Ascending aorta (tissue), 2 donors: ENCODE results near the gene ESF1. TPM values are rescaled to one million over a fixed set of nuclear protein-coding genes. Genes with fewer than 3 reads are reported as not detected.
"Not testable (repeated sequence)": the region's sequence is repeated elsewhere in the genome, so short reads cannot be mapped to it uniquely, and the experiment has no call there.

Experiments used
- DNase-seq, 2 donors: peaks; one replicate each; pipeline ENCODE4 v3.0.0-alpha.2; 2019; ENCODE audit warnings: low spot score in 2 of 2
- H3K27ac ChIP-seq, 2 donors: fragments of 200-600 bp; sonication (generic); one replicate each; pipeline ENCODE4 v1.5.1; 2016 to 2017; ENCODE audit warnings: mild to moderate bottlenecking in 1 of 2
- H3K27me3 ChIP-seq: fragments of 200-600 bp; sonication (generic); one replicate; pipeline ENCODE4 v1.5.1; 2017
- H3K36me3 ChIP-seq, 2 donors: fragments of 200-600 bp; sonication (generic); one replicate each; pipeline ENCODE4 v1.5.1; 2016
- H3K4me1 ChIP-seq, 2 donors: fragments of 200-600 bp; sonication (generic); one replicate each; pipeline ENCODE4 v1.5.1; 2016 to 2017; ENCODE audit warnings: mild to moderate bottlenecking in 1 of 2
- H3K4me3 ChIP-seq, 2 donors: fragments of 200-600 bp; sonication (generic); one replicate each; pipeline ENCODE4 v1.5.1; 2016 to 2017; ENCODE audit warnings: mild to moderate bottlenecking in 1 of 2
- H3K9me3 ChIP-seq, 2 donors: fragments of 200-600 bp; sonication (generic); one replicate each; pipeline ENCODE4 v1.5.1; 2016
- intact Hi-C: fragments of 100-400 bp; cut with DNase I; formaldehyde crosslinking; loops from one replicate; pipeline ENCODE4 v1.15.1; 2023
- total RNA-seq: library from RNA; depleted of rRNA; stranded (reverse); fragments of >200 nt; gene quantifications from one replicate; pipeline ENCODE4 v1.1.0, GENCODE V29; 2016
- TF ChIP-seq, protein P1 (sequence below), 3 experiments: fragments of 200-600 bp in 2 of 3; fragments of 450-650 bp in 1 of 3; sonication (generic) in 2 of 3; IDR thresholded peaks; one replicate each; pipeline ENCODE4 v1.5.1; 2016 to 2019; ENCODE audit warnings: antibody characterized with exemption in 3 of 3, mild to moderate bottlenecking in 1 of 3, moderate library complexity in 1 of 3

ESF1 gene
- total RNA-seq, 1 donor from 2014 or later: 5.7 TPM

DNA sequence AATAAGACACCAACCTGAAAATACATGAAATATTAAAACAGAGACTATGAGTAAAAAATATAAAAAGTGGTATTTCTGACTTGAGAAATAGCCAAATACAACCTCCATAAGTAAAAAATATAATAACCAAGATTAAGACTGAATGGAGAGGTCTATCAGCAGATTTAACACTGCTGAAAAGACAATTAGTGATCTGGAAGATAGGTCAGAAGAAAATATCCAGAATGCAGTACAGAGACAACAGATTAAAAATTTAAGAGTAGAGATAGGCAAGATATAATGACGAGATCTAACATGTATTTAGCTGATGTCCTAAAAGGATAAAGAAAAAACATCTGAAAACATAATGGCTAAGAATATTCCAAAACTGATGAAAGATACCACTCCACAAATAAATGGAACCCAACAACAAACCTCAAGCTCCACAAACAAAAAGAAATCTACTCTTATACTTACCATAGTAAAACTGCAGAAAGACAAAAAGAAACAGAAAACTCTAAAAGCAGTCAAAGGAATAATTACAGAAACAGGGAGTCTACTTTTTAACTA, 18.8 kb downstream of the ESF1 start:
- H3K9me3 ChIP-seq: peaks cover 0 to 5% of the 10 kb centered on the region in 2 donors
- H3K4me3 ChIP-seq: no peak overlapping the region
- intact Hi-C loops: no loop called here
- TF ChIP-seq, protein P1, sequence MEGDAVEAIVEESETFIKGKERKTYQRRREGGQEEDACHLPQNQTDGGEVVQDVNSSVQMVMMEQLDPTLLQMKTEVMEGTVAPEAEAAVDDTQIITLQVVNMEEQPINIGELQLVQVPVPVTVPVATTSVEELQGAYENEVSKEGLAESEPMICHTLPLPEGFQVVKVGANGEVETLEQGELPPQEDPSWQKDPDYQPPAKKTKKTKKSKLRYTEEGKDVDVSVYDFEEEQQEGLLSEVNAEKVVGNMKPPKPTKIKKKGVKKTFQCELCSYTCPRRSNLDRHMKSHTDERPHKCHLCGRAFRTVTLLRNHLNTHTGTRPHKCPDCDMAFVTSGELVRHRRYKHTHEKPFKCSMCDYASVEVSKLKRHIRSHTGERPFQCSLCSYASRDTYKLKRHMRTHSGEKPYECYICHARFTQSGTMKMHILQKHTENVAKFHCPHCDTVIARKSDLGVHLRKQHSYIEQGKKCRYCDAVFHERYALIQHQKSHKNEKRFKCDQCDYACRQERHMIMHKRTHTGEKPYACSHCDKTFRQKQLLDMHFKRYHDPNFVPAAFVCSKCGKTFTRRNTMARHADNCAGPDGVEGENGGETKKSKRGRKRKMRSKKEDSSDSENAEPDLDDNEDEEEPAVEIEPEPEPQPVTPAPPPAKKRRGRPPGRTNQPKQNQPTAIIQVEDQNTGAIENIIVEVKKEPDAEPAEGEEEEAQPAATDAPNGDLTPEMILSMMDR (IDR thresholded peaks at IDR 0.05): no peak
- H3K27me3 ChIP-seq: no peaks in the 10 kb centered on the region
- no peak overlapping the region for H3K27ac ChIP-seq
- peaks cover 44 to 63% of the 10 kb centered on the region in 2 donors for H3K36me3 ChIP-seq
- H3K4me1 ChIP-seq: no peaks in the 10 kb centered on the region
- no peak for DNase-seq

DNA sequence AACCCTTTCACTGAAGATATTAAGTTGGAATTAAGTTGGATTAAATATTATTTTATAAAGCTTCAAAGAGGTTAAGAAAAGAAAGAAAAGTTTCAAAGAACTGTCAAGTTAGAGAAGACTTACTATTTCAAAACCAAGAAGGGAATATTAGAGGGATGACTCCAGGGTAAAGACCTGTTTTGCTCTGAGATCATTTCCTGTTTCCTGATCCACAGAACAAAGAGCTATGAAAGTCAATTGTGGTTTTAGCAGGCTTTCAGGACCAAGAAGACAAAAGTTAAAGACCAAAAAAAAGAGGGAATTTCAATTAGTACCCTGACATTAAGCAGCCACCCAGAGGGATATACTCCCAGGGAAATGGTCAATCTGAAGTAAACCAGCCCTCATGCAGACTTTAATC, 19.4 kb downstream of the ESF1 start:
- Histone ChIP-seq H3K36me3 (peaks cover 38 to 60% of the 10 kb centered on the region in 2 donors), H3K27ac (no peak overlapping the region), H3K27me3 (no peaks in the 10 kb centered on the region), H3K4me3 (no peak overlapping the region), H3K9me3 (peaks cover 0 to 5% of the 10 kb centered on the region in 2 donors), H3K4me1 (no peaks in the 10 kb centered on the region)
- DNase-seq: no peak
- TF ChIP-seq, protein P1 (IDR thresholded peaks at IDR 0.05): no peak
- intact Hi-C loops: no loop called here

DNA sequence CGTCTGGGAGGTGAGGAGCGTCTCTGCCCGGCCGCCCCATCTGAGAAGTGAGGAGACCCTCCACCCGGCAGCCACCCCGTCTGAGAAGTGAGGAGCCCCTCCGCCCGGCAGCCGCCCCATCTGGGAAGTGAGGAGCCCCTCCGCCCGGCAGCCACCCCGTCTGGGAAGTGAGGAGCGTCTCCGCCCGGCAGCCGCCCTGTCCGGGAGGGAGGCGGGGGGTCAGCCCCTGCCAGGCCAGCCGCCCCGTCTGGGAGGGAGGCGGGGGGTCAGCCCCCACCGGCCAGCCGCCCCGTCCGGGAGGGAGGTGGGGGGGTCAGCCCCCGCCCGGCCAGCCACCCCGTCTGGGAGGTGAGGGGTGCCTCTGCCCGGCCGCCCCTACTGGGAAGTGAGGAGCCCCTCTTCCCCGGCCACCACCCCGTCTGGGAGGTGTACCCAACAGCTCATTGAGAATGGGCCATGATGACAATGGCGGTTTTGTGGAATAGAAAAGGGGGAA, 24.2 kb downstream of the ESF1 start:
- H3K9me3 ChIP-seq, intact Hi-C loops, H3K4me3 ChIP-seq, DNase-seq, H3K27me3 ChIP-seq, H3K4me1 ChIP-seq, H3K27ac ChIP-seq: not testable (repeated sequence)
- peaks cover 29 to 36% of the 10 kb centered on the region in 2 donors for H3K36me3 ChIP-seq

DNA sequence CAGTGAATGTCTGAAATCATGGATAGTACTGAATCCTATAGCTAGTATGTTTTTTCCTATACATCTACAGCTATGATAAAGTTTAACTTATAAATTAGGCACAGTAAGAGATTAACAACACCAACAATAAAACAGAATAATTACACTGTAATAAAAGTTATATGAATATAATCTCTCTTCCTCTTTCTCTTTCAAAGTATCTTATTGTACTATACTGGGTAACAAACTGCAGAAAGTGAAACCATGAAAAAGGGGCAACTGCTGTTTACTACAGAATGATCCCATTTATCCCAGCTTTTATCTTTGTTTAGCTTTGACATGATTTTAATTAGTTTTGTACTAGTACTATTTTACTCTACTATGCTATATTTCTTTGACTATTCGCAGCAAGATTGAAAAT, 25.8 kb downstream of the ESF1 start:
- Histone ChIP-seq H3K27ac (no peak overlapping the region), H3K4me3 (no peak overlapping the region), H3K27me3 (no peaks in the 10 kb centered on the region), H3K9me3 (no peaks in the 10 kb centered on the region), H3K36me3 (peaks cover 14 to 22% of the 10 kb centered on the region in 2 donors), H3K4me1 (peaks cover 0 to 2% of the 10 kb centered on the region in 2 donors)
- intact Hi-C loops: loop anchor here (5.0 to 10.0 kb wide), 3 partner anchors 132 to 424 kb away; no protein-coding TSS in a partner anchor
- no peak for DNase-seq
- TF ChIP-seq, protein P1 (IDR thresholded peaks at IDR 0.05): no peak

DNA sequence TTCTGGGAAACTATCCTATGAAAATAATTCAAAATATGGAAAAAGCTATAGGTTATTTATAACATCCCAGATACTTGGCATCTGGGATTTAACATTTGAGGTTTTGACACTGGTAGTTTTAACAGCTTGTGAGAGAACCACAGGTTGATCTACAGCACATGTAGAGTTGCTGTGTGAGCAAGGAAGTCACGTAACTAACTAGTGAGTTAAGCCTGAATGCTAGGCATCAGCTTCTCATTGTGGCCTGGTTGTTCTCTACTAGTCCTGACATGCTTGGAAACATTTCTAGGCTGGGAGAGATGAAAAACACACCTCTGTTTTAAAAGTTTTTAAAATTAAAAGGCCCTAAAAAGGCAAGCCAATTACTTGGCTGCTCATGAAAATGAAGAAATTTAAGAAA, 28.2 kb downstream of the ESF1 start:
- peaks cover 14 to 22% of the 10 kb centered on the region in 2 donors for H3K36me3 ChIP-seq

DNA sequence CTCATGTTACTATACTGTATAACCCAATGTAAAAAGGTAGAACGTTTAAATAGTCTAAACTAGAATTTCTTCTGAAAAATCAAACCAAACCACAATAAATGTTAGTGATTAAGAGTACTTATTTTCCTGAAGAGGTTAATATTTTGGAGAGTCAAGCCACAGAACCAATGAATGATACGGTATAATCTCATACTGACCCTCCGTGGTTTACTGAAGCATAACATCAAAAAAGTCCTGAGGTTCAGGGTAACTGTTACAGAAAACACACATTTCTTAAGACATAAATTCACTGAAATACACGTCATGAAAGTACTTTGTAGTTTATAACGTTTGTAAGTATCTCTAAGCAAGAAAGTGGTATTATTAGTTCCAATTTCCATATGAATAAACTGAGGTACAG, 28.9 kb downstream of the ESF1 start:
- Histone ChIP-seq H3K4me1 (peaks cover 0 to 2% of the 10 kb centered on the region in 2 donors), H3K9me3 (no peaks in the 10 kb centered on the region), H3K4me3 (no peak overlapping the region), H3K27me3 (no peaks in the 10 kb centered on the region), H3K36me3 (peaks cover 18 to 22% of the 10 kb centered on the region in 2 donors), H3K27ac (peak overlapping the region; percentile 47 to 51)
- TF ChIP-seq, protein P1 (IDR thresholded peaks at IDR 0.05): peak in 2 of 3 experiments; percentile 38 to 57
- intact Hi-C loops: loop anchor here (5.0 to 10.0 kb wide), 3 partner anchors 129 to 421 kb away; no protein-coding TSS in a partner anchor
- DNase-seq: no peak

More for the DNA sequence above, 28.2 kb downstream of the ESF1 start:
- TF ChIP-seq, protein P1 (IDR thresholded peaks at IDR 0.05): no peak
- H3K9me3 ChIP-seq: no peaks in the 10 kb centered on the region
- intact Hi-C loops: loop anchor here (5.0 to 10.0 kb wide), 3 partner anchors 129 to 422 kb away; no protein-coding TSS in a partner anchor
- peaks cover 0 to 2% of the 10 kb centered on the region in 2 donors for H3K4me1 ChIP-seq
- H3K4me3 ChIP-seq: no peak overlapping the region
- peak overlapping the region; percentile 47 to 51 for H3K27ac ChIP-seq
- H3K27me3 ChIP-seq: no peaks in the 10 kb centered on the region
- DNase-seq: no peak
